HEK293 (cell line): ENCODE data around the gene OMA1.
"Not testable (repeated sequence)": the region's sequence is repeated elsewhere in the genome, so short reads cannot be mapped to it uniquely, and the experiment has no call there.

ENCODE experiments used
- CTCF ChIA-PET: fragments of 350-600 bp; formaldehyde crosslinking; extraction: SDS; loops from one replicate; lab custom pipeline; 2021; ENCODE audit warnings: antibody characterized with exemption; lab: Yijun Ruan, JAX
- POLR2A ChIA-PET: fragments of 300-600 bp; formaldehyde crosslinking; extraction: SDS; loops from one replicate; lab custom pipeline; 2020; ENCODE audit warnings: antibody characterized with exemption, inconsistent platforms; lab: Yijun Ruan, JAX
- H3K27ac ChIP-seq: fragments of 200-500 bp; sonication (Bioruptor generic); 2 replicates; pipeline ENCODE4 v1.5.1; 2014; ENCODE audit warnings: low read depth, low read length, control low read depth, inconsistent platforms; ENCODE audit errors: extremely low read depth
- H3K36me3 ChIP-seq, 2 experiments: fragments of 200-500 bp in 1 of 2; sonication (Bioruptor generic) in 1 of 2; 1 replicate in 1 of 2; 2 replicates in 1 of 2; pipeline ENCODE4 v1.5.1; 2014 to 2017; ENCODE audit warnings: inconsistent platforms in 2 of 2, low read length in 2 of 2; ENCODE audit not compliant: control insufficient read depth in 2 of 2, insufficient read depth in 1 of 2
- H3K4me1 ChIP-seq: fragments of 200-500 bp; sonication (Bioruptor generic); 2 replicates; pipeline ENCODE4 v1.5.1; 2014; ENCODE audit warnings: mild to moderate bottlenecking, low read length, inconsistent platforms; ENCODE audit not compliant: control insufficient read depth, insufficient read depth
- H3K4me3 ChIP-seq: 2 replicates; pipeline ENCODE4 v1.5.1; 2011; ENCODE audit warnings: low read depth, mild to moderate bottlenecking, control low read depth, low read length, moderate library complexity
- H3K9me3 ChIP-seq: fragments of 200-500 bp; sonication (Bioruptor generic); 2 replicates; pipeline ENCODE4 v1.5.1; 2014; ENCODE audit warnings: low read depth, low read length, inconsistent platforms; ENCODE audit not compliant: control insufficient read depth, insufficient read depth
- ATF2 ChIP-seq: fragments of 450-650 bp; formaldehyde crosslinking; IDR thresholded peaks from 2 replicates; pipeline ENCODE4 v1.5.1; 2016; ENCODE audit warnings: missing biosample characterization, missing genetic modification characterization, low read depth
- GLI4 ChIP-seq: fragments of 450-650 bp; formaldehyde crosslinking; IDR thresholded peaks from 2 replicates; pipeline ENCODE4 v1.5.1; 2016; ENCODE audit warnings: missing biosample characterization, missing genetic modification characterization
- HOXA7 ChIP-seq: sonication (generic); formaldehyde crosslinking; IDR thresholded peaks from 2 replicates; pipeline ENCODE4 v1.8.1; 2022; ENCODE audit warnings: missing genetic modification reagents, borderline replicate concordance
- MZF1 ChIP-seq: fragments of 450-650 bp; formaldehyde crosslinking; IDR thresholded peaks from 2 replicates; pipeline ENCODE4 v1.5.1; 2017; ENCODE audit warnings: missing biosample characterization, missing genetic modification characterization, borderline replicate concordance
- ZBTB10 ChIP-seq: fragments of 450-650 bp; formaldehyde crosslinking; IDR thresholded peaks from 2 replicates; pipeline ENCODE4 v1.5.1; 2016; ENCODE audit warnings: missing biosample characterization, missing genetic modification characterization
- ZFP69B ChIP-seq: fragments of 450-650 bp; formaldehyde crosslinking; IDR thresholded peaks from 2 replicates; pipeline ENCODE4 v1.5.1; 2016; ENCODE audit warnings: missing biosample characterization, missing genetic modification characterization
- ZNF121 ChIP-seq: fragments of 450-650 bp; formaldehyde crosslinking; IDR thresholded peaks from 2 replicates; pipeline ENCODE4 v1.5.1; 2016; ENCODE audit warnings: missing biosample characterization, missing genetic modification characterization
- ZNF423 ChIP-seq: fragments of 450-650 bp; formaldehyde crosslinking; IDR thresholded peaks from 2 replicates; pipeline ENCODE4 v1.5.1; 2016; ENCODE audit warnings: missing biosample characterization, missing genetic modification characterization
- ZNF530 ChIP-seq: fragments of 450-650 bp; formaldehyde crosslinking; IDR thresholded peaks from 2 replicates; pipeline ENCODE4 v1.5.1; 2016; ENCODE audit warnings: low read depth, missing biosample characterization, missing genetic modification characterization
- ZNF785 ChIP-seq: fragments of 450-650 bp; formaldehyde crosslinking; IDR thresholded peaks from 2 replicates; pipeline ENCODE4 v1.5.1; 2016; ENCODE audit warnings: missing biosample characterization, missing genetic modification characterization
- TF ChIP-seq, protein P1 (sequence below): fragments of 450-650 bp; formaldehyde crosslinking; IDR thresholded peaks from 2 replicates; pipeline ENCODE4 v1.5.1; 2016; ENCODE audit warnings: missing biosample characterization, missing genetic modification characterization
- TF ChIP-seq, protein P2 (sequence below): fragments of 450-650 bp; formaldehyde crosslinking; conservative IDR thresholded peaks from 2 replicates; pipeline ENCODE4 v1.5.1; 2016; ENCODE audit warnings: low read depth, missing biosample characterization, missing genetic modification characterization

Gene OMA1

GRCh38 chr1:58539553-58539952 lies 7.0 kb downstream of the OMA1 start:
- Histone ChIP-seq H3K36me3 (no peaks in the 10 kb centered on the region), H3K27ac (no peak overlapping the region), H3K4me3 (no peak overlapping the region), H3K9me3 (no peaks in the 10 kb centered on the region), H3K4me1 (0 out of 2 replicates have a peak, but pooled peaks cover 3% of the 10 kb centered on the region)
- ChIA-PET CTCF (interaction anchor here (2.2 kb wide), 1 partner anchor 24 kb away, joined by 11 read pairs; no protein-coding TSS in a partner anchor), POLR2A (no interaction called here)
- TF ChIP-seq ZNF423 (no peak), ATF2 (tag by site-specific recombination) (no peak), MZF1 (tag by site-specific recombination) (peak; percentile 98; the same call in 1 of the 2 replicates), ZNF121 (tag by site-specific recombination) (no peak)

GRCh38 chr1:58538821-58539220 lies 7.7 kb downstream of the OMA1 start:
- no peaks in the 10 kb centered on the region for H3K36me3 ChIP-seq
- TF ChIP-seq, protein P1, sequence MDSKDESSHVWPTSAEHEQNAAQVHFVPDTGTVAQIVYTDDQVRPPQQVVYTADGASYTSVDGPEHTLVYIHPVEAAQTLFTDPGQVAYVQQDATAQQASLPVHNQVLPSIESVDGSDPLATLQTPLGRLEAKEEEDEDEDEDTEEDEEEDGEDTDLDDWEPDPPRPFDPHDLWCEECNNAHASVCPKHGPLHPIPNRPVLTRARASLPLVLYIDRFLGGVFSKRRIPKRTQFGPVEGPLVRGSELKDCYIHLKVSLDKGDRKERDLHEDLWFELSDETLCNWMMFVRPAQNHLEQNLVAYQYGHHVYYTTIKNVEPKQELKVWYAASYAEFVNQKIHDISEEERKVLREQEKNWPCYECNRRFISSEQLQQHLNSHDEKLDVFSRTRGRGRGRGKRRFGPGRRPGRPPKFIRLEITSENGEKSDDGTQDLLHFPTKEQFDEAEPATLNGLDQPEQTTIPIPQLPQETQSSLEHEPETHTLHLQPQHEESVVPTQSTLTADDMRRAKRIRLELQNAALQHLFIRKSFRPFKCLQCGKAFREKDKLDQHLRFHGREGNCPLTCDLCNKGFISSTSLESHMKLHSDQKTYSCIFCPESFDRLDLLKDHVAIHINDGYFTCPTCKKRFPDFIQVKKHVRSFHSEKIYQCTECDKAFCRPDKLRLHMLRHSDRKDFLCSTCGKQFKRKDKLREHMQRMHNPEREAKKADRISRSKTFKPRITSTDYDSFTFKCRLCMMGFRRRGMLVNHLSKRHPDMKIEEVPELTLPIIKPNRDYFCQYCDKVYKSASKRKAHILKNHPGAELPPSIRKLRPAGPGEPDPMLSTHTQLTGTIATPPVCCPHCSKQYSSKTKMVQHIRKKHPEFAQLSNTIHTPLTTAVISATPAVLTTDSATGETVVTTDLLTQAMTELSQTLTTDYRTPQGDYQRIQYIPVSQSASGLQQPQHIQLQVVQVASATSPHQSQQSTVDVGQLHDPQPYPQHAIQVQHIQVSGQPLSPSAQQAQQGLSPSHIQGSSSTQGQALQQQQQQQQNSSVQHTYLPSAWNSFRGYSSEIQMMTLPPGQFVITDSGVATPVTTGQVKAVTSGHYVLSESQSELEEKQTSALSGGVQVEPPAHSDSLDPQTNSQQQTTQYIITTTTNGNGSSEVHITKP (tag by site-specific recombination), result no peak
- TF ChIP-seq ZFP69B (tag by site-specific recombination) (no peak), ZNF785 (tag by site-specific recombination) (no peak), HOXA7 (CRISPR knock-in tag) (no peak)
- TF ChIP-seq, protein P2, sequence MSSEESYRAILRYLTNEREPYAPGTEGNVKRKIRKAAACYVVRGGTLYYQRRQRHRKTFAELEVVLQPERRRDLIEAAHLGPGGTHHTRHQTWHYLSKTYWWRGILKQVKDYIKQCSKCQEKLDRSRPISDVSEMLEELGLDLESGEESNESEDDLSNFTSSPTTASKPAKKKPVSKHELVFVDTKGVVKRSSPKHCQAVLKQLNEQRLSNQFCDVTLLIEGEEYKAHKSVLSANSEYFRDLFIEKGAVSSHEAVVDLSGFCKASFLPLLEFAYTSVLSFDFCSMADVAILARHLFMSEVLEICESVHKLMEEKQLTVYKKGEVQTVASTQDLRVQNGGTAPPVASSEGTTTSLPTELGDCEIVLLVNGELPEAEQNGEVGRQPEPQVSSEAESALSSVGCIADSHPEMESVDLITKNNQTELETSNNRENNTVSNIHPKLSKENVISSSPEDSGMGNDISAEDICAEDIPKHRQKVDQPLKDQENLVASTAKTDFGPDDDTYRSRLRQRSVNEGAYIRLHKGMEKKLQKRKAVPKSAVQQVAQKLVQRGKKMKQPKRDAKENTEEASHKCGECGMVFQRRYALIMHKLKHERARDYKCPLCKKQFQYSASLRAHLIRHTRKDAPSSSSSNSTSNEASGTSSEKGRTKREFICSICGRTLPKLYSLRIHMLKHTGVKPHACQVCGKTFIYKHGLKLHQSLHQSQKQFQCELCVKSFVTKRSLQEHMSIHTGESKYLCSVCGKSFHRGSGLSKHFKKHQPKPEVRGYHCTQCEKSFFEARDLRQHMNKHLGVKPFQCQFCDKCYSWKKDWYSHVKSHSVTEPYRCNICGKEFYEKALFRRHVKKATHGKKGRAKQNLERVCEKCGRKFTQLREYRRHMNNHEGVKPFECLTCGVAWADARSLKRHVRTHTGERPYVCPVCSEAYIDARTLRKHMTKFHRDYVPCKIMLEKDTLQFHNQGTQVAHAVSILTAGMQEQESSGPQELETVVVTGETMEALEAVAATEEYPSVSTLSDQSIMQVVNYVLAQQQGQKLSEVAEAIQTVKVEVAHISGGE, result no peak
- H3K4me1 ChIP-seq, result 0 out of 2 replicates have a peak, but pooled peaks cover 3% of the 10 kb centered on the region
- ChIA-PET CTCF (interaction anchor here (2.2 kb wide), 1 partner anchor 23 kb away, joined by 11 read pairs; no protein-coding TSS in a partner anchor), POLR2A (no interaction called here)
- H3K9me3 ChIP-seq, result no peaks in the 10 kb centered on the region
- H3K4me3 ChIP-seq, result no peak overlapping the region
- no peak overlapping the region for H3K27ac ChIP-seq

DNA sequence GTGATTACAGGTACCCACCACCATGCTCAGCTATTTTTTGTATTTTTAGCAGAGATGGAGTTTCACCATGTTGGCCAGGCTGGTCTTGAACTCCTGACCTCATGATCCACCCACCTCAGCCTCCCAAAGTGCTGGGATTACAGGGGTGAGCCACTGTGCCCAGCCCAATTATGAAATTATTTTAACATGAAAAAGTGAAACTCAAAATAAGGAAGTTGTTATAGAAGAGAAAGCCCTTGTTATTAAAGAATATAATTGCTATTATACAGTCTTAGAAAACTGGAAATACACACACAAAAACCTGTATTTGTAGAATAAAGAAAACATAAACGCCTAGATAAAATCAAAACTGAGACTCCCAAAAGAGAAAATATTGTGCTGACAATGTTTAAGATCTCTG lies 14.7 kb downstream of the OMA1 start:
- H3K9me3 ChIP-seq, POLR2A ChIA-PET, H3K4me3 ChIP-seq, H3K4me1 ChIP-seq, H3K27ac ChIP-seq, H3K36me3 ChIP-seq, CTCF ChIA-PET: not testable (repeated sequence)

- CTCF ChIA-PET, result interaction anchor here (0.7 to 1.2 kb wide), 2 partner anchors 14 to 1230 kb away, joined by 3 to 7 read pairs; no protein-coding TSS in a partner anchor
- Histone ChIP-seq H3K9me3 (no peaks in the 10 kb centered on the region), H3K4me1 (no peaks in the 10 kb centered on the region), H3K27ac (no peak overlapping the region), H3K36me3 (no peaks in the 10 kb centered on the region), H3K4me3 (no peak overlapping the region)
- POLR2A ChIA-PET, result no interaction called here
- TF ChIP-seq GLI4 (no peak), ZNF530 (tag by site-specific recombination) (no peak), ZBTB10 (no peak)
Observed at GRCh38 chr1:58529284-58529683, 17.2 kb downstream of the OMA1 start.
